HepG2 (cell line): ENCODE results near the gene AGAP1. TPM values are rescaled to one million over a fixed set of nuclear protein-coding genes. Genes with fewer than 3 reads are reported as not detected.

Experiments
- ATAC-seq: fragments of 200-7000 bp; cut with Tn5 transposase; 3 replicates; pipeline ENCODE4 v1.9.1; 2020; ENCODE audit warnings: mild to moderate bottlenecking, moderate library complexity
- BruUV-seq: library from RNA; stranded (reverse); fragments of 400-500 nt; replicated peaks from 2 replicates; lab custom pipeline; 2021; lab: Mats Ljungman, UMichigan
- CTCF ChIA-PET: fragments of 300-600 bp; formaldehyde crosslinking; extraction: SDS; loops from one replicate; lab custom pipeline; 2021; ENCODE audit warnings: low total read pairs, inconsistent platforms, low intra/inter-chr PET ratio; lab: Yijun Ruan, JAX
- POLR2A ChIA-PET: fragments of 350-600 bp; sonication (Branson Sonifier 250); formaldehyde crosslinking; loops from one replicate; lab custom pipeline; 2020; ENCODE audit warnings: antibody characterized with exemption, inconsistent platforms; lab: Yijun Ruan, JAX
- DNase-seq: peaks from one replicate; pipeline ENCODE4 v3.0.0-alpha.2; 2015; ENCODE audit warnings: low spot score
- FAIRE-seq: peaks from 3 replicates; lab custom pipeline; 2011; peaks lifted over from hg19 to GRCh38; lab: Jason Lieb, UNC
- H2AFZ ChIP-seq: one replicate; pipeline ENCODE4 v1.6.1; 2011; ENCODE audit warnings: low read length, inconsistent platforms
- H3K27ac ChIP-seq: fragments of 300-600 bp; 3 replicates; pipeline ENCODE4 v1.8.0; 2011; ENCODE audit warnings: mixed run types, mild to moderate bottlenecking, mixed read lengths, low read length, inconsistent platforms; ENCODE audit not compliant: insufficient read depth; ENCODE audit errors: extremely low read length
- H3K27me3 ChIP-seq, 2 experiments: fragments of 200-600 bp in 1 of 2; 2 replicates in 1 of 2; 3 replicates in 1 of 2; pipeline versions ENCODE4 v1.6.0 to v1.8.0; 2011; ENCODE audit warnings: low read length in 2 of 2, mild to moderate bottlenecking in 2 of 2, moderate library complexity in 2 of 2, inconsistent platforms in 1 of 2; ENCODE audit not compliant: insufficient read depth in 2 of 2, control insufficient read depth in 1 of 2
- H3K36me3 ChIP-seq, 2 experiments: fragments of 200-600 bp in 1 of 2; replicated peaks in 1 of 2; 2 replicates in 1 of 2; 3 replicates in 1 of 2; pipeline versions ENCODE4 v1.5.1 to v1.8.0; 2011; ENCODE audit warnings: low read length in 2 of 2, inconsistent platforms in 1 of 2; ENCODE audit not compliant: insufficient read depth in 2 of 2, control insufficient read depth in 1 of 2
- H3K4me1 ChIP-seq: 2 replicates; pipeline ENCODE4 v1.5.1; 2012; ENCODE audit warnings: low read length, inconsistent platforms; ENCODE audit not compliant: insufficient read depth
- H3K4me2 ChIP-seq: 2 replicates; pipeline ENCODE4 v1.6.0; 2011; ENCODE audit warnings: low read depth, low read length, inconsistent platforms
- H3K4me3 ChIP-seq, 3 experiments: fragments of 200-600 bp in 1 of 3; sonication (generic), shearing (Covaris generic) in 1 of 3; replicated peaks in 1 of 3; 2 replicates each; pipeline ENCODE4 v1.5.1; 2011 to 2016; ENCODE audit warnings: low read length in 3 of 3, inconsistent platforms in 2 of 3, low read depth in 2 of 3, mild to moderate bottlenecking in 2 of 3, control low read depth in 1 of 3, mixed read lengths in 1 of 3; ENCODE audit not compliant: insufficient read depth in 1 of 3
- H3K79me2 ChIP-seq: one replicate; pipeline ENCODE4 v1.6.1; 2011; ENCODE audit warnings: low read length, inconsistent platforms; ENCODE audit not compliant: insufficient read depth
- H3K9ac ChIP-seq: 2 replicates; pipeline ENCODE4 v1.6.0; 2011; ENCODE audit warnings: mild to moderate bottlenecking, low read depth, low read length, inconsistent platforms; ENCODE audit not compliant: insufficient read depth
- H3K9me3 ChIP-seq: 2 replicates; pipeline ENCODE4 v1.5.1; 2012; ENCODE audit warnings: mild to moderate bottlenecking, low read length
- H4K20me1 ChIP-seq: 2 replicates; pipeline ENCODE4 v1.6.0; 2011; ENCODE audit warnings: inconsistent platforms, mild to moderate bottlenecking, low read length, moderate library complexity; ENCODE audit not compliant: insufficient read depth
- ASH2L ChIP-seq: fragments of 300-600, 200-600 bp; sonication (generic); IDR thresholded peaks from 2 replicates; pipeline ENCODE4 v1.7.0; 2017; ENCODE audit warnings: low read depth, mild to moderate bottlenecking, moderate library complexity, mixed read lengths, low read length; ENCODE audit not compliant: insufficient read length
- CTCF ChIP-seq: sonication (generic); formaldehyde crosslinking; IDR thresholded peaks from 2 replicates; pipeline ENCODE4 v1.5.0; 2020; ENCODE audit warnings: mild to moderate bottlenecking, missing genetic modification reagents, moderate library complexity
- SPEN ChIP-seq: sonication (generic); formaldehyde crosslinking; IDR thresholded peaks from 2 replicates; pipeline ENCODE4 v1.5.1; 2020; ENCODE audit warnings: low read depth, mild to moderate bottlenecking, missing genetic modification reagents
- STAG1 ChIP-seq: sonication (generic); formaldehyde crosslinking; IDR thresholded peaks from 2 replicates; pipeline ENCODE4 v1.4.0; 2020; ENCODE audit warnings: missing genetic modification reagents
- THAP9 ChIP-seq: sonication (generic); formaldehyde crosslinking; IDR thresholded peaks from 2 replicates; pipeline ENCODE4; 2020; ENCODE audit warnings: missing genetic modification reagents, mild to moderate bottlenecking, borderline replicate concordance
- ZNF609 ChIP-seq: sonication (generic); formaldehyde crosslinking; IDR thresholded peaks from 2 replicates; pipeline ENCODE4 v1.4.0; 2020; ENCODE audit warnings: mild to moderate bottlenecking, missing genetic modification reagents, borderline replicate concordance
- ZNF629 ChIP-seq: sonication (generic); formaldehyde crosslinking; conservative IDR thresholded peaks from 2 replicates; pipeline ENCODE4 v1.5.0; 2020; ENCODE audit warnings: missing genetic modification reagents
- ZXDC ChIP-seq: sonication (generic); formaldehyde crosslinking; IDR thresholded peaks from 2 replicates; pipeline ENCODE4 v1.5.0; 2020; ENCODE audit warnings: mild to moderate bottlenecking, missing genetic modification reagents
- WGBS: methylation state at CpG from one replicate; pipeline ENCODE4 v1.1.6; 2017; ENCODE audit warnings: low lambda C conversion rate; 5-methylcytosine and 5-hydroxymethylcytosine counted together
- in situ Hi-C: cut with HindIII; loops from 2 replicates; pipeline ENCODE4 v1.10.0; 2017; ENCODE audit warnings: low pct_unique_long_range_greater_than_20kb; ENCODE audit not compliant: extremely low pct_ligation_motif_present
- intact Hi-C: fragments of 100-400 bp; cut with micrococcal nuclease; formaldehyde crosslinking; loops from one replicate; pipeline ENCODE4 v1.10.0; 2022; ENCODE audit not compliant: unreplicated experiment
- polyA plus RNA-seq, 8 experiments: library from polyadenylated mRNA; depleted of rRNA in 3 of 8; stranded (reverse) in 7 of 8; unstranded in 1 of 8; fragments of >200 nt; fragmentation: Illumina TruSeq in 4 of 8; extraction: Trizol in 4 of 8; gene quantifications; 2 replicates each; pipeline versions ENCODE4 v1.2.1 to v1.2.3, GENCODE V29; 2011 to 2016; ENCODE audit warnings: low read depth in 4 of 8, missing spikeins in 1 of 8, mixed read lengths in 1 of 8; ENCODE audit not compliant: insufficient read depth in 1 of 8
- total RNA-seq, 5 experiments: library from RNA; depleted of rRNA; stranded (reverse); fragments of >200 nt; fragmentation: Illumina TruSeq; extraction: Trizol; gene quantifications; 2 replicates each; pipeline ENCODE4 v1.2.3, GENCODE V29; 2016; ENCODE audit warnings: low read depth in 1 of 5

AGAP1 gene
- total and polyA plus RNA-seq, 2 of the 13 experiments (the other 11 are each of a cell fraction or from before 2014, with no cell fraction given), result 21.2 to 32.7 TPM

GRCh38 chr2:235496239-235496621, 2.4 kb downstream of the AGAP1 start (continued):
- no peak for TF ChIP-seq ZXDC (CRISPR knock-in tag)
- TF ChIP-seq ZNF609 (CRISPR knock-in tag), result 0 out of 2 replicates have a peak, but pooled peaks have one; percentile 18
- TF ChIP-seq ZNF629 (CRISPR knock-in tag), result no peak

- peak; percentile 30; the same call in 1 of the 2 replicates for TF ChIP-seq STAG1 (CRISPR knock-in tag)
- no peak for TF ChIP-seq THAP9 (CRISPR knock-in tag)
- TF ChIP-seq ASH2L, result peak; percentile 20
- no peak for TF ChIP-seq SPEN (CRISPR knock-in tag)
- TF ChIP-seq CTCF (CRISPR knock-in tag), result peak; percentile 41; the same call in 1 of the 2 replicates
- Histone ChIP-seq H3K36me3 (peaks cover 5 to 10% of the 10 kb centered on the region in 2 experiments; a peak in 3 of 5 replicates), H2AFZ (no peak overlapping the region), H3K9ac (no peak overlapping the region), H3K4me3 (peak overlapping the region in 2 of 3 experiments; percentile 52 to 86; a peak in 1 of 6 replicates), H3K79me2 (peaks cover 76% of the 10 kb centered on the region), H3K4me2 (peak overlapping the region; percentile 91), H3K27me3 (no peaks in the 10 kb centered on the region; a peak in 1 of 5 replicates), H3K4me1 (peaks cover 57% of the 10 kb centered on the region), H3K9me3 (no peaks in the 10 kb centered on the region), H4K20me1 (peaks cover 55% of the 10 kb centered on the region), H3K27ac (no peak overlapping the region)
- in situ Hi-C loops, result loop anchor here (10.0 kb wide), 1 partner anchor 362 kb away; no protein-coding TSS in a partner anchor
- peak; percentile 52 for FAIRE-seq
- 78% methylated on average over 3 of the region's 3 CpGs for WGBS
- ChIA-PET POLR2A (interaction anchor here (0.5 to 3.0 kb wide), 4 partner anchors 8 to 55 kb away, joined by 3 to 7 read pairs (median 6); no protein-coding TSS in a partner anchor), CTCF (interaction anchor here (1.8 kb wide), 1 partner anchor 54 kb away, joined by 4 read pairs; no protein-coding TSS in a partner anchor)
- no peak for ATAC-seq
- BruUV-seq, result no TSS peak
- intact Hi-C loops, result loop anchor here (2.0 to 10.0 kb wide), 4 partner anchors 56 to 360 kb away; no protein-coding TSS in a partner anchor
- no peak for DNase-seq
Measured at GRCh38 chr2:235497096-235497495, 3.3 kb downstream of the AGAP1 start.
